Measurements from ENCODE around the gene CFI. TPM values are rescaled to one million over a fixed set of nuclear protein-coding genes. Genes with fewer than 3 reads are reported as not detected.

The CFI gene
- polyA plus RNA-seq, 3 donors = not detected

DNA sequence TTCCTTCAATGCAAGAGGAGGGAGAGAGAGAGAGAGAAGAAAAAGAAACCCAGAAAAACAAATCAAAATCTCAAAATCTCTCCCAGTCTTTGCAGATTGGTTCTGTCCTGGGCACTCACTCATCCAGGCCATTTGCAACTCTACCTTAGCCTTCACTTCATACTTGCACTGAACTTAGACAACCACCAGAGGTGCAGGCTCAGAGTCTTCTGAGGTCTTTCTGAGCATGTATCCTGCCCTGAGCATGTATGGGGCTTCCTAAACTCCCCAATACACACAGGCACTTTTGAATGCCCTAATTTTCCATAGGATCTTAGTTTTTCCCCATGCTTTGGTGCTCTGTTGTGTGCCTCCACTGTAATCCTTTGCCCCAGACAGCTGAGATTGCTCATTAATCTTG, 2.9 kb downstream of the CFI start:
- no peaks in the 10 kb centered on the region for H3K27me3 Mint-ChIP-seq (ENCODE audit: low read depth in 3 of 3)
- H3K36me3 ChIP-seq (replicated peaks in 1 of 2; ENCODE audit: control insufficient read depth in 1 of 2, insufficient read depth in 2 of 2, low read length in 2 of 2) = no peaks in the 10 kb centered on the region
- no peaks in the 10 kb centered on the region for H4K20me1 ChIP-seq (ENCODE audit: insufficient read depth, low read length)
- no peak for DNase-seq
- peaks cover 4 to 7% of the 10 kb centered on the region in 2 donors for H3K9me3 ChIP-seq (replicated peaks in 1 of 2; ENCODE audit: control insufficient read depth in 1 of 2, insufficient read depth in 1 of 2, low read length in 2 of 2)
- no peaks in the 10 kb centered on the region for H3K79me2 ChIP-seq (ENCODE audit: insufficient read depth, low read length)
- H2AFZ ChIP-seq (ENCODE audit: insufficient read depth, low read depth, low read length, poor library complexity, severe bottlenecking) = no peak overlapping the region
- TF ChIP-seq, protein P1, sequence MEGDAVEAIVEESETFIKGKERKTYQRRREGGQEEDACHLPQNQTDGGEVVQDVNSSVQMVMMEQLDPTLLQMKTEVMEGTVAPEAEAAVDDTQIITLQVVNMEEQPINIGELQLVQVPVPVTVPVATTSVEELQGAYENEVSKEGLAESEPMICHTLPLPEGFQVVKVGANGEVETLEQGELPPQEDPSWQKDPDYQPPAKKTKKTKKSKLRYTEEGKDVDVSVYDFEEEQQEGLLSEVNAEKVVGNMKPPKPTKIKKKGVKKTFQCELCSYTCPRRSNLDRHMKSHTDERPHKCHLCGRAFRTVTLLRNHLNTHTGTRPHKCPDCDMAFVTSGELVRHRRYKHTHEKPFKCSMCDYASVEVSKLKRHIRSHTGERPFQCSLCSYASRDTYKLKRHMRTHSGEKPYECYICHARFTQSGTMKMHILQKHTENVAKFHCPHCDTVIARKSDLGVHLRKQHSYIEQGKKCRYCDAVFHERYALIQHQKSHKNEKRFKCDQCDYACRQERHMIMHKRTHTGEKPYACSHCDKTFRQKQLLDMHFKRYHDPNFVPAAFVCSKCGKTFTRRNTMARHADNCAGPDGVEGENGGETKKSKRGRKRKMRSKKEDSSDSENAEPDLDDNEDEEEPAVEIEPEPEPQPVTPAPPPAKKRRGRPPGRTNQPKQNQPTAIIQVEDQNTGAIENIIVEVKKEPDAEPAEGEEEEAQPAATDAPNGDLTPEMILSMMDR (IDR thresholded peaks at IDR 0.05) = no peak
- H3K27ac Mint-ChIP-seq = no peak overlapping the region
- H3K36me3 Mint-ChIP-seq = no peaks in the 10 kb centered on the region
- H3K9me3 Mint-ChIP-seq = peaks cover 3 to 21% (median 17%) of the 10 kb centered on the region in 7 donors
- H3K4me2 ChIP-seq (replicated peaks; ENCODE audit: extremely low read depth, low read length, poor library complexity, severe bottlenecking) = no peak overlapping the region
- no peak overlapping the region for H3K9ac ChIP-seq (ENCODE audit: insufficient read depth, low read length, poor library complexity, severe bottlenecking)
- intact Hi-C loops (cut with micrococcal nuclease) = no loop called here
- no peak overlapping the region for H3K27ac ChIP-seq (ENCODE audit: low read depth in 1 of 2, low read length in 2 of 2)
- H3K27me3 ChIP-seq (ENCODE audit: control insufficient read depth in 2 of 2, insufficient read depth in 2 of 2, low read length in 2 of 2) = no peaks in the 10 kb centered on the region
- H3K4me3 Mint-ChIP-seq = no peak overlapping the region
- H3K4me3 ChIP-seq (replicated peaks in 1 of 3; ENCODE audit: low read depth in 2 of 3, low read length in 3 of 3) = no peak overlapping the region
- H3K4me1 Mint-ChIP-seq = peaks cover 2% of the 10 kb centered on the region
- H3K4me1 ChIP-seq (ENCODE audit: control insufficient read depth in 1 of 2, insufficient read depth in 2 of 2, low read length in 2 of 2) = no peaks in the 10 kb centered on the region

DNA sequence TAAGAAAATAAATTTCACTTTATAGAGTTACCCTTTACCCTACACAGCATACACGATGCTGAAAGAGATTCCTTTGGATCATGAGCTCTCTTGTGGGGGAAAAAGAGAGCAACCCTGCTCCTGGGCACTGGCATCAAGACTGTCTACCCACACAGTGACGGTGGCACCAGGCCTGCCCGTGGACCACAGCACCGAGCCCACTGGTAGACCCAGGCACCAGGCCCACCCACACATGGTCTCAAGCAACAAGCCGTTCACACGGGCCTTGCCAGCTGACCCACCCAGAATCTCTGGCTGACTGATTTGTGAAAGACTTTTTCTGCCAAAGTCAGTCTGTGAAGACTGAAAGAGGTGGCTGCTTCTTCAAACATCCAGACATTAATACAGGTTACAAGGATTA, 6.7 kb downstream of the CFI start:
- no peaks in the 10 kb centered on the region for H3K4me1 ChIP-seq (ENCODE audit: control insufficient read depth in 1 of 2, insufficient read depth in 2 of 2, low read length in 2 of 2)
- no peaks in the 10 kb centered on the region for H3K79me2 ChIP-seq (ENCODE audit: insufficient read depth, low read length)
- TF ChIP-seq, protein P1 (IDR thresholded peaks at IDR 0.05) = no peak
- Mint-ChIP-seq H3K4me3 (no peak overlapping the region), H3K36me3 (no peaks in the 10 kb centered on the region), H3K4me1 (no peaks in the 10 kb centered on the region), H3K27me3 (ENCODE audit: low read depth in 3 of 3) (peaks cover 0 to 1% (median 0%) of the 10 kb centered on the region in 3 donors), H3K27ac (no peak overlapping the region), H3K9me3 (peaks cover 3 to 24% (median 19%) of the 10 kb centered on the region in 7 donors)
- H3K9me3 ChIP-seq (replicated peaks in 1 of 2; ENCODE audit: control insufficient read depth in 1 of 2, insufficient read depth in 1 of 2, low read length in 2 of 2) = peaks cover 7 to 8% of the 10 kb centered on the region in 2 donors
- no peaks in the 10 kb centered on the region for H4K20me1 ChIP-seq (ENCODE audit: insufficient read depth, low read length)
- no peaks in the 10 kb centered on the region for H3K27me3 ChIP-seq (ENCODE audit: control insufficient read depth in 2 of 2, insufficient read depth in 2 of 2, low read length in 2 of 2)
- H2AFZ ChIP-seq (ENCODE audit: insufficient read depth, low read depth, low read length, poor library complexity, severe bottlenecking) = no peak overlapping the region
- 94% methylated on average over 5 of the region's 6 CpGs for WGBS (ENCODE audit: insufficient coverage)
- no peak overlapping the region for H3K9ac ChIP-seq (ENCODE audit: insufficient read depth, low read length, poor library complexity, severe bottlenecking)
- H3K4me3 ChIP-seq (replicated peaks in 1 of 3; ENCODE audit: low read depth in 2 of 3, low read length in 3 of 3) = no peak overlapping the region
- H3K4me2 ChIP-seq (replicated peaks; ENCODE audit: extremely low read depth, low read length, poor library complexity, severe bottlenecking) = no peak overlapping the region
- H3K27ac ChIP-seq (ENCODE audit: low read depth in 1 of 2, low read length in 2 of 2) = no peak overlapping the region
- no peak for DNase-seq
- H3K36me3 ChIP-seq (replicated peaks in 1 of 2; ENCODE audit: control insufficient read depth in 1 of 2, insufficient read depth in 2 of 2, low read length in 2 of 2) = no peaks in the 10 kb centered on the region
- intact Hi-C loops (cut with micrococcal nuclease) = no loop called here

Measured in CD14-positive monocyte (primary cell).